CD4-positive, alpha-beta T cell treated with Interleukin-21 for 1 hour (primary cell): ENCODE measurements around the gene TRIM21.
A peak's percentile ranks its signal among the peaks of the same experiment; 100 is the strongest.
"Not testable (repeated sequence)": the region's sequence is repeated elsewhere in the genome, so short reads cannot be mapped to it uniquely, and the experiment has no call there.

Experiments
- DNase-seq: peaks from one replicate; pipeline ENCODE4 v3.0.0-alpha.2; 2020

Gene TRIM21

DNA sequence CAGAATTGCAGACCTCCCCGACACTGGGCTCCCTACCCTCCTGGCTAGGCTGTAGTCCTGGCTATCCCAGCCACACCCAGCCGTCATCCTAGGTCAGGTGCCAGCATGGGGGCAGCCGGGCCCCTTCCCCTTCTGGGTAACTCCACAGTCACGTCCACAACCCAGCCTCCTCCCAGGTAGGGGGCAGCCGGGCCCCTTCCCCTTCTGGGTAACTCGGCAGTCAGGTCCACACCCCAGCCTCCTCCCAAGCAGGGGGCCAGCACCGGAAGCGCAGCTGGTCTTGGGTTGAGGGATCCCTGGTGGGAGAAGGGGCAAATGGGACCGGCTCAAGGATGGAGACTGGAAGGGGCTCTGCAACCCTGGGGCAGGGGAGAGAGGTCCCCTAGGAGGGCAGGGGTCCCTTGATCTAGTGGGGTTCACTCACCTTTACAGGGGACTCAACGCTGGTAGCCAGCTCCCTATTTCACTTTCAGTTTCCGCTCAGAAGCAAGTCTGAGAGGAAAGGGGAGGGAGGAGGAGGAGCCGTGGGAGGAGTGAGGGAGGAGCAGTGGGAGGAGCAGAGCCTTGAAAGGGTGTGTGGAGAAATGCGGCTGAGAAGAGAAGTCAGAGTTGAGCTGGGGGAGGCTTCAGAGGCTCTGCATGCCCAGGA lies at the start of gene TRIM21:
TRIM21 (minus strand) TSS at position 494 of the 649 bp plus-strand sequence. CDS start 3,293 bp downstream, outside the sequence.
- DNase-seq, result peak; percentile 90

DNA sequence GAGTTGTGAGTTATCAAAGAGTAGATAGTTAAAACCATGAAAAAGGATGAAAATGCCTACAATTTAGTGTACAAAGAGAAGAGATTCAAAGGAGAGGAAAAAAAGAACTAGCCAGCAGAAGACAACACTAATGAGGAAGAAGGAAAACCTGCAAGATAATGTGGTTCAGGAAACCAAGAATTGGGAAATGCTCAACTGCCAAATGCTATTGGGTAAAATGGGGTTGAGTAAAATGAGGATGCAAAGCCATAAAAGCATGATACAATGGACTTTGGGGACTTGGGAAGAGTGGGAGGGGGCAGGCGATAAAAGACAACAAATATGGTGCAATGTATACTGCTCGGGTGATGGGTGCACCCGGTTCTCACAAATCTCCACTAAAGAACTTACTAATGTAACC lies 48.0 kb upstream of the TRIM21 start:
- DNase-seq, result no peak

DNA sequence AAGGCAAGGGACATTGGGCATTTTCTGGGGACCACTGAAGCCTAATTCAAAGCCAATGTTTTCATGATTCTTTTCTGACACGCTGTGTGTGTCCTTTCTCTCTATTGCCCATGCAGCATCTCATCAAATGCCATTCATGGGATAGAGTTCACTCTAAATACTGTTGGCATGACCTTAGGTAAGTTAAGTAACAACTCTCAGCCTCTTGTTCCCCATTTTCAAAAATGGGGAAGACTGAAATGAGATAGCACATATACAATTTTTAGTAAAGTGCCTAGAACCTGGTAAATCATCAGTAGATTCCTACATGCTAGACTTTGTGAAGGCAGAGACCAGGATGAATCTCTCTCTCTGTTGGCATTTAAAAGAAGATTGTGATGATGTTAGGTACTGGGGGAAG lies 42.9 kb upstream of the TRIM21 start:
- no peak for DNase-seq

DNA sequence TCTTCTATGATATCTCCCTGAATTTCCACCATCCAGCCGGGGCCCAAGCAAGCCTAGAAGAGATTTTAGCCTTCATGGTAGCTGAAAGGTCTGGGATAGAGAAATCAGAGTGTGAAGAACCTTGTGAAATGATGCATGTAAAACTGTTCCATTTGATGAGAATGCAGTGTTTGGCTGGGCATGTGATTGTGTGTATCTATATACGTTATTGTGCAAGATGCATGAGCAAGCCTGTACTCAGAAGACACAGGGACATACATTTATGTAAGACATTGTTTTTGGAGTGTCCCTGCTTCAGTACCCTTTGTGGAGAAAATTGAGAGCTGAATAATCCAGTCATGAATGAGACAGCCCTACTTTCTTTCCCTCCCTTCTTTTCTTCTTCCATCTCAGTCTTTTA lies 40.4 kb upstream of the TRIM21 start:
- DNase-seq, result no peak

DNA sequence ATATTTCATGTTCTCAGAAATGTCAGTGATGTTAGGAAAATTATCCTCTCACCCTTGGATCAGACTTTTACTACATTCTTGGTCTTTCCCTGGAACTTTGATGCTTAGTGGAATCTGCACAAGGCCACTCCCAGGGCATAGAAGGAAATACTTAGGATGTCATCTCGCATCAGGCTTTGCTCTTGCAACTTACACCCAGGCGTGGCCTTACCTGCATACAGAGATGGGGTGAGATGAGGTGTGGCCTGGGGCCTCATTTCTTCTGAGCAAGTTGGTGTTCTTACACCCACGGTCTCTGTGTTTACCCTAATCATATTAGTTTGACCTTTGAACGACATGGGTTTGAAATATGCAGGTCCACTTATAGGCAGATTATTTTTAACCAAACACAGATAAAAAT lies 36.5 kb upstream of the TRIM21 start:
- no peak for DNase-seq

DNA sequence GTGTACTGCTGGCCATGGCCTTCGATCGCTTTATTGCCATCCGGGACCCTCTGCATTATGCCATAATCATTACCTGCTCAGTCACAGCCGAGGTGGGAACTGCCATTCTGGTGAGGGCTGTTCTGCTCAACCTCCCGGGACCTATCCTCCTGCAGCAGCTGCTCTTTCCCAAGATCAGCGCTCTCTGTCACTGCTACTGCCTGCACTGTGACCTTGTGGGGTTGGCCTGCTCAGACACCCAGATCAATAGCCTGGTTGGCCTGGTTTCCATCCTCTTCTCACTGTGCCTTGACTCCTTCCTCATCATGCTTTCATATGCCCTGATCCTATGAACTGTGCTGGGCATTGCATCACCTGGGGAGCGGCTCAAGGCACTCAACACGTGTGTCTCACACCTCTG lies 24.9 kb upstream of the TRIM21 start:
- DNase-seq, result no peak

DNA sequence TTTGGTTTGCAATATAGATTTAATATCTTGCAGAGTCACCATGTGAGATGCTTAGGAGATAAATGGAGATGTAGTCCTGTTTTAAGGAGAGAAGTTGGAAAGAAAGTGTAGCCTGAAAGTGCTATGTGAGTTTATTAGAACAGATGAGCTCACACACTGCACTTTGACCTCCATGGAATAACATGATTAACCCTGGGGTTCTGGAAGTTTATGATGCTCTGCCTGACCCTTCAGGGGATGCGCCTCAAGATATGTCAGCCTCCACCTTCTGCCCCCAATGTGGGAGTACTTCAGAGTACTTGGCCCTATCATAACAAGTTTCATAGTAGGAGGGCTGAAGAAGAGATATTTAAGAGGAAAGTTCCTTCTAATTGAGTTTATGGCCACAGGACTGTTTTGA lies 23.3 kb upstream of the TRIM21 start:
- DNase-seq, result no peak

DNA sequence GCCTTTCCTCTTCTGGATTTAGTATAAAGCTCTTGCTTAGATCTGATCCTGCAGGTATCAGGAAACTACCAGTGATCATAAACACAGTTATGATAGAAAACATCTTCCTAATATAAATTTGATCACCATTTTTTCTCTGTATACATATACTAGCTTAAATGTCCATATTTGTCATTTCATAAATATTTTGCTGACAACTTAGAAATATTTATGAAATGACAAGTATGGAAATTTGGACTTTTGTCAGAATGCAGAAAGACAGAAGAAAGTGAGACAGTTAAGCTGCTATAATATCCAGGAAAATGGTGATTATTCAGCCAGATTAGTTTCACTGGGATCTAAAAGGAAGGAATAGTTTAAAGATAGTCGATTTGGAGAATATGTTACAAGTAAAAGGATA lies 22.8 kb upstream of the TRIM21 start:
- DNase-seq, result no peak

DNA sequence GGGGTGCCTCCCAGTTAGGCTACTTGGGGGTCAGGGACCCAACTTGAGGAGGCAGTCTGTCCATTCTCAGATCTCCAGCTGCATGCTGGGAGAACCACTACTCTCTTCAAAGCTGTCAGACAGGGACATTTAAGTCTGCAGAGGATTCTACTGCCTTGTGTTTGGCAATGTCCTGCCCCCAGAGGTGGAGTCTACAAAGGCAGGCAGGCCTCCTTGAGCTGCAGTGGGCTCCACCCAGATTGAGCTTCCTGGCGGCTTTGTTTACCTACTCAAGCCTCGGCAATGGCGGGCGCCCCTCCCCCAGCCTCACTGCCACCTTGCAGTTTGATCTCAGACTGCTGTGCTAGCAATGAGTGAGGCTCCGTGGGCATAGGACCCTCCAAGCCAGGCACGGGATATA lies 12.7 kb upstream of the TRIM21 start:
- DNase-seq, result not testable (repeated sequence)

DNA sequence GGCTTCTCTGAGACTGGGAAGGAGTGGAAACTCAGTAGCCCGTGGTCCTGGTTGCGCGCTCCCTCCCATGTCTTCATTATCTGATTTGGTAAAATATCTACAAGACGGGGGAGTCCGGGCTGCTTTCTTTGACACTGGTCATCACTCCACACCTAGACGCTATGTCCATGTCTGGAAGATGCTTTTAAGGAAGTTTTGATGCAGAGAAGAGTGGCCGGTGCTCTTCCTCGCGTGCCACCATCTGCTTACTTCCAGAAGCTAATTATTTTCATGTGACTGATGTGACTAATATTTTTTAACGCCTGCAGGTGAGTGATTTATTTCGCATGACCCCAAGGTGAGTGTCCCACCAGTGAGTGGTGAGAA lies 339 bp upstream of the TRIM21 start:
- DNase-seq, result no peak

DNA sequence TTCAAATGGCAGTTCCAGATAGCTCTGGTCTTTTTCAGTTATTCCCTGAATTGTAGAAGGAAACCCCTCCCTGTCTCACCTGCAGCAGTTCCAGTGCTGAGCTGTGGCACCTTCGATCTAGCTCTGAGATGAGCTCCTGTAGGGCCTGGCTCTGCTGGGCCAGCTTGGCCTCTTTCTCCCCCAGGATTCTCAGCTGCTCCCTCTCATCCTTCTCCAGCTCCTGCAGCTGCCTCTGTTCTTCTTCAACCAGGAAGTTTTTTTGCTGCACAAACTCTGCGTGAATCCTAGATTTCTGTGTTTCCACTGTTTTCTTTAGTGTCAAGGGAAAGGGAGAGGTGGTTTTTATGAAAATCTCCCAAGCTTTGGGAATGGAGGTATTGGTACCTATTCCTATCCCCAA lies 5.3 kb downstream of the TRIM21 start:
- DNase-seq, result no peak

DNA sequence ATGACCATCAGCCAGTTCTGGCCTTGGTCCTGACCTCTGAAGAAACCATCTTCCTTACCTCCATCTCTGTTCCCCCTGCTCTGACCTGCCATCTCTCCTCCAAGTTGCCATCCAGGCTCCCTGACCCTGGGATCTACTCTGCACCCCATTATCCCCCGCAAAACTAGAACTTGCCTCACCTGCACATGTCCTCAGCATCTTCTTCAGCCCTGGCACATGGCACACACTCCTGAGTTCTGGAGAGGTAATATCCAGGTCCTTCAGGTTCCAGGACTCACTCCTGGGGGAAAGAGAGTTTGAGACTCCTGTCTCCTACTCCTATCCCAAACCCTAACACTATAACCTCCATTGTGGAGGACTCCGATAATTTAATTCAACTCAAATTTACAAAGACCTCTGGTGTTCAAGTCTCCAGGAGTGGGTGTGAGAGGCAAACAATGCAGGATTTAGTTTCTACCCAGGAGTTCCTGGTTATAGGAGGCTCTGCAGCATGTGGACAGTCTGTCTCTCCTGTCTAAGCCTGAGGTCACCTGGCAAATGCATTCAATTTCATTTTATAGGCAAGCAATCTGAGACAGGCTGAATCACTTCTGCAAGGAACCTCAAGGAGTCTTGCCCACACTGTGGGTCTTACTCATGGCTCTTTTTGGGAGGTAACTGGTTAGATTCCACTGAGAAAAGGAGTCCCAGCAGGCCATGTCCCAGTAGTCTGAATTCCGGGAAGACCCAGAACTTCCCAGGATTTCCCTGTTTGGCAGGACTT lies 7.3 kb downstream of the TRIM21 start:
- no peak for DNase-seq

DNA sequence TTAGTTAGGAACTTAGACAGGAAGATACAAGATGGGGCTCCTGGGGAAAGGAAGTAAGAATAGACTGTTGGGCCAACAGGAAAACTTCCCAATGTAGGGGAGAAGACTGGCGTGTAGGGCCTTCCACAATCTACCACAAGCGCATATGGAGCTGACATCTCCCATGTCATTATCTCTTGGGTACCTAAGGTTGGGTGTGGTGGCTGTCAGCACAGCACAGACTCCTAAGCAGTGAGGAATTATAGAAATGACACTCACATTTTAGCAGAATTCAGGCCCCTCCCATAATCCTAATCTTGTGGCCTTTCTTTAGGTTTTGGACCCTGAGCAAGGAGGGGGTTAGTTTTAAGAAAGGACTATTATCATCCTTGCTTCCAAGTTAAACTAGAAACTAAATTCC lies 11.6 kb downstream of the TRIM21 start:
- DNase-seq, result no peak

DNA sequence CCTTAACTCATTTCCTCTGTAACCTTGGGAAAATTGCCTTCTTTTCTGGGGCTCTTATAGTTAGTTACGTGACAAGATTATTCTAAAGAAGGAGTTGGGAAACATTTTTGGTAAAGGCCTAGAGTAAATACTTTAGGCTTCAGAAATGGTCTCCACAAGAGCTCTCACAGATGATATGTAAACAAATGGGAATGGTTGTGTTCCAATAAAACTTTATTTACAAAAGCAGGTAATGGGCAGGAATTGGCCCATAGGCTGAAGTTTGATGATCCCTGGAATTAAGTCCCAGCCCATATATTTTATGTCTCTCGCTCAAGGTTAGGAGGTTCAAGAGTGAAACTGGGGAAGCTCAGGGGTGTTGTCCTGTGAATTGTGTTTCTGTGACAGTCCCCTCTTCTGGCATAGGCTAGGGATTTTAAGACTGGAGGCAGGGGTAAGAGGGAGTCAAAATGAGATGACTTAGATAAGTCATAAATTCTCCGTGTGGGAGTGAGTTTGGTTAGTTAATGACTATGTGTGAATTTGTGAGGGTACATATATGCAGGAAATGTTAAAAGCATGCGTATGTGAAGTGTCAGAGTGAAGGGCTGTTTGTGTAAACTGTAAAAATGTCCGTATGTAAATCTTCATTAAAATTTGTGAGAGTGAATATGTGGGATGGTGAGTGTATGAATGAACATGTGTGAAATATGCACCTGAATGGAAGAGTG lies 17.9 kb downstream of the TRIM21 start:
- DNase-seq, result no peak

DNA sequence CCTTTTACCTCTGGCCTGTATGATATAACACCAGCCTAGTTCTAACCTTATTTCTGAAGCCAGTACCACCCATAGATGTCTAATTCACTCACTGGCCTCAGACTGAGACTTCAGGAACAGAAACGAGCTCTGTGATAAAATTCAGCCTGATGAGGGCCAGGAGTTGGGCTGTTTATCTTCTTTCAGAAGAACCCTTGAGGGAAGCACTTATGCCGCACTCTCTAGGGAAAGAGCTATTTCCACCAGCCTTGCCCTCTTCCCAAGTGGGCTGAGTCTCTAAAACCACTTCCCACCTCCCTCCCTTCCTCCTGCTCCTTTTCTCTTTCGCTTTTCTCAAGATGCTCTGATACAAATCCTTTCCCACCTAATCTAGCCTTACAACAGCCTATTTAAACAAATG lies 23.3 kb downstream of the TRIM21 start:
- no peak for DNase-seq

DNA sequence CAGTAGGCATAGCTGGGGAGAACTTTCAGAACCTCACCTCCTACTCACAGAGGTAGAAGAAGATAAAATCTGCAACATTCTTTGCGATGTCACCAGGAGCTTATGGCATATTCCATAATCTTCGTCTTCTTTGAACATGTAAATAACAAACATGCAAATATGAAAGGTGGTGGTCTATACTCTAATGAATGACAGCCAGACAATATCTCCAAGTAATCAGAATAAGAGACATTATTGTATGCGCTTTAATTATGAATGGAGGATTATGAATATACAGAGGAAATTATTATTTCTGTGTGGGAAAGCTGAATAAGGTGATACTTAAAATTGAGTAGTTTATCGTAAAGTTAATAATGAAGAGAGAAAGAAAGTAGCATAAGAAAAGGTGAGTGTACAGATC lies 25.2 kb downstream of the TRIM21 start, which contains the start of gene OR52B4:
OR52B4 (minus strand) TSS at position 101 of the 400 bp plus-strand sequence; CDS start at position 10, 91 bp downstream.
- no peak for DNase-seq

DNA sequence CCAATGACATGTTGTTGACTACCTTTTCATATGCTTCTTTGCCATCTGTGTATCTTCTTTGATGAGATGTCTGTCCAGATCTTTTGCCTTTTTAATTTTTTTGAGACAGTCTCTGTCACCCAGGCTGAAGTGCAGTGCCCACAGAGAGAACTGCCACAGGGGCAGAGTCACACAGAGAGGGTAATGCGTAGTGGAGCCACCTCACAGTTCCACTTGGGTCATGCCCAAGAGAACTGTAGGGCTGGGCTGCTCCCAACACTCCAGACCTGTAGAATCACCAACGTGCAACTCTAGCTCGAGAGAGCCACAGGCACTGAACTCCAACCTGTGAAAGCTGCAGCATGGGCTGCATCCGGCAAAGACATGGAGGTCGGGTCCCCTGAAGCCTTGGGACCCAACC lies 45.4 kb downstream of the TRIM21 start:
- not testable (repeated sequence) for DNase-seq

DNA sequence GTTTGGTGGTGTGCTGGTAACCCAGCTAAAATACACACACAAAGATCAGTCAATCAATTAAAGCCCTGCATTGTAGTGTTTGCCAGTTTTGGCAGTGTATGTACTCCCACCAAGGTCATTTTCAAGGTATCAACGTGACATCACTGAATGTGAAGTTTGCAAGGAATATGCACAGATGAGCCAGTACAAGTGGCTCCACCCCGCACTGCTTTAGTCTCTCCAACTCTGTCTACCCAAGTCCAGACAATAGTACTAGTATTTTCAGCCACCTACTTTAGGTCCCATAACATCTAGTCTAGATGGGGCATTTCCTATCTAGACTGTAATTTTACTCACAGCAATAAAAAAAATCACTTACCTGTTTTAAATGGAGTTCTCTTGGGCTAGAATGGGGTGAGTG lies 48.1 kb downstream of the TRIM21 start:
- not testable (repeated sequence) for DNase-seq
